Fibroblast of the aortic adventitia (primary cell): ENCODE results near the gene TBC1D22A. TPM values are rescaled to one million over a fixed set of nuclear protein-coding genes. Genes with fewer than 3 reads are reported as not detected.
A peak's percentile ranks its signal among the peaks of the same experiment; 100 is the strongest.

Experiments
- DNase-seq: peaks from one replicate; pipeline ENCODE4 v3.0.0-alpha.2; 2010; ENCODE audit warnings: low read depth
- H3K4me3 ChIP-seq: 2 replicates; pipeline ENCODE4 v1.5.1; 2011; ENCODE audit warnings: low read depth, mild to moderate bottlenecking, control low read depth, low read length, moderate library complexity
- CTCF ChIP-seq: IDR thresholded peaks from 2 replicates; pipeline ENCODE4 v1.5.1; 2011; ENCODE audit warnings: mild to moderate bottlenecking, low read length, control low read depth, inconsistent platforms; ENCODE audit not compliant: insufficient read depth
- total RNA-seq: library from RNA; depleted of rRNA; stranded (reverse); fragments of >200 nt; gene quantifications from 2 replicates; pipeline ENCODE4 v1.2.3, GENCODE V29; 2012; ENCODE audit warnings: low replicate concordance

TBC1D22A gene
- total RNA-seq, 1 donor, result 13.8 TPM

- no peak overlapping the region for H3K4me3 ChIP-seq
- peak; percentile 59 for DNase-seq
Observed at GRCh38 chr22:46791201-46791731, 28.8 kb downstream of the TBC1D22A start.

DNA sequence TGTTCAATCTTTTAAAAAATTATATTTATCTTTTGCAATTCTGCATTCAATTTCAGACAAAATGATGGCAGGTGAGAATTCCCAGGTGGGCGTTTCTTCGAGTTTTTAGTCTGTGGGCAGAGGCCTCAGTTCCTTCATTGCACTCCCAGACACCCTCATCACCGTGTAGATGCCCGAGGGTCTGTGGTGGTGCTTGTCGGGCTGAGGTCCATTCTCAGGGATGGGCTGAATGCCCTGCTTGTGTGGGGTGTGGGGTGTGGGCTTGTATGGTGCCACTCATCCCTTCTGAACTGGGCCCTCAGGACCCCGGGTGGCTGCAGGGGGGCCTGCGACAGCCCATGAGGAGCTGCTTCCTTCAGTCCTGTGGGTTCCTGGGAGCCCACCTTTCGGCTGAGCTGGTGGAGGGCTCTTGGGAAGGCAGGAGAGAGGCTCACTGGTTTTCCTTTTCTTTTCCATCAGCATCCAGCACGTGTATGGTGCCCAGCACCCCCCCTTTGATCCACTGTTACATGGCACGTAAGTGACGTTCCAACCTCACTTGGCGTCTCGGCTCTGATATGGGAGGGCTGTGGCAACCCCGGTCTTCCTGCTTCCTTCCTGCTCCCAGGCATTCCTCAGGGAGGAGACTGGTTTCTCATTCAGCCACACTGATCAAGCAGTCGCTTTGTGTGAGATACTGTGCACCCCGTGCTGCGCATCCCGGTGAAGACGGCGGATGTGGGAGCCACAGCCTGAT, 29.8 kb downstream of the TBC1D22A start:
- DNase-seq, result no peak
- TF ChIP-seq CTCF, result no peak
- no peak overlapping the region for H3K4me3 ChIP-seq

More at GRCh38 chr22:46791201-46791731, 28.8 kb downstream of the TBC1D22A start:
- TF ChIP-seq CTCF, result no peak

DNA sequence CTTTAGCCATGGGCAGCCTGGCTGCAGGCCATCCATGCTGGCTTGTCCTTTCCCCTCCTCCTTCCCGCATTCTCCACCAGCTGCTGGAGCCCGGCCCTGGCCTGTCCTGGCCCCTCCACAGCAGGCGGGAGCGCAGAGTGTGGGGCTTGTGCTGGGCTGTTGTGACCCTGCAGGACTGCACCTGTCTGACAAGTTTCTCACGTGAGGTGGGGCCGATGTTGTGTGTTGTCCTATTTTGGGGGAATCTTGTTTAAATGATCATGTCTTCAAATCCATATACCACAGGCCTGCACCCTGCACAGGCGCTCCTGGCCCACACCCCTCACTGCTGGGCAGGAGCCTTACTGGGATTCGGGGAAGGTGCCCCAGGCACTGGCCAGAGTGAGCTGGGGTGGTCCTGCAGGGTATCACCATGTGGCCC, 30.4 kb downstream of the TBC1D22A start:
- no peak for TF ChIP-seq CTCF
- no peak for DNase-seq
- no peak overlapping the region for H3K4me3 ChIP-seq

- H3K4me3 ChIP-seq, result no peak overlapping the region
- TF ChIP-seq CTCF, result no peak
- DNase-seq, result no peak
Observed at GRCh38 chr22:46793497-46793896, 31.0 kb downstream of the TBC1D22A start.

GRCh38 chr22:46794067-46794466, 31.6 kb downstream of the TBC1D22A start:
- H3K4me3 ChIP-seq, result no peak overlapping the region
- no peak for TF ChIP-seq CTCF
- DNase-seq, result no peak

GRCh38 chr22:46794491-46794890, 32.0 kb downstream of the TBC1D22A start:
- DNase-seq, result no peak
- no peak overlapping the region for H3K4me3 ChIP-seq
- no peak for TF ChIP-seq CTCF
